Body of pancreas (tissue), 4 donors: ENCODE data around the gene TBC1D19.

Experiments used
- POLR2A ChIP-seq, 3 donors: fragments of 450-650 bp; IDR thresholded peaks; one replicate each; pipeline ENCODE4 v1.6.1; 2016; ENCODE audit warnings: antibody characterized with exemption in 3 of 3, mild to moderate bottlenecking in 2 of 3
- TF ChIP-seq, protein P1 (sequence below), 7 experiments: fragments of 450-650 bp in 4 of 7; fragments of 200-600 bp in 3 of 7; sonication (generic) in 3 of 7; IDR thresholded peaks; one replicate each; pipeline ENCODE4 v1.5.1; 2016 to 2019; ENCODE audit warnings: antibody characterized with exemption in 7 of 7

DNA sequence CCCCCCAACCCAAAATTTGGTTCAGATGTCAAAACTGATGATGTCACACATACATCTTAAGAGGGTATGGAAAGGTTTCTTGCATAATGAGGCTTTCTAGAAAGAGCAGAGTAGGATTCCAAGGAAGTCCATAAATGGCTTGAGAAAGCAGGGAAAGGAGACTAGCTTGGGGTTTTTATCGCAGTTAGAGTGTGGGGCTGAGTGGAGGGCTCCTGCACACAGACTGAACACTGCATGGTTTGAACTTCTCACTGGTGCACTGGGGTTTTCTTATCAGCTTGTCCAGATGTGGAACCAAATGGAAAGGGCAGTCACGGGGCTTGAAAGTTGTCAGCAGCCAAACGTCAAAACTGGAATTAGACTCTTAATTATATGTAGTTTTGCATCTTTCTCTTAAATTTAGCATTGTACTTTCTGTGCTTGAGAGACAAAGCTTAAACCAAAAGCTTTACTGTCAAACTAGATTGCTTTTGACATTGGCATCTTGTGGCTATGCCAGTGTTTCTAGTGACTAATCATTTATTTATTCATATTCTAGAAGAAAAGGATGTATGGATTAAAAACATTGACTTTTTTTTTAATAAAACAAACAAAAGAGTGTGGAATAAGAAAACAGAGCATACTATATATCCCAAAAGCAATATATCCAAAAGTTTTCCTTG, 198.4 kb downstream of the TBC1D19 start:
- TF ChIP-seq, protein P1, sequence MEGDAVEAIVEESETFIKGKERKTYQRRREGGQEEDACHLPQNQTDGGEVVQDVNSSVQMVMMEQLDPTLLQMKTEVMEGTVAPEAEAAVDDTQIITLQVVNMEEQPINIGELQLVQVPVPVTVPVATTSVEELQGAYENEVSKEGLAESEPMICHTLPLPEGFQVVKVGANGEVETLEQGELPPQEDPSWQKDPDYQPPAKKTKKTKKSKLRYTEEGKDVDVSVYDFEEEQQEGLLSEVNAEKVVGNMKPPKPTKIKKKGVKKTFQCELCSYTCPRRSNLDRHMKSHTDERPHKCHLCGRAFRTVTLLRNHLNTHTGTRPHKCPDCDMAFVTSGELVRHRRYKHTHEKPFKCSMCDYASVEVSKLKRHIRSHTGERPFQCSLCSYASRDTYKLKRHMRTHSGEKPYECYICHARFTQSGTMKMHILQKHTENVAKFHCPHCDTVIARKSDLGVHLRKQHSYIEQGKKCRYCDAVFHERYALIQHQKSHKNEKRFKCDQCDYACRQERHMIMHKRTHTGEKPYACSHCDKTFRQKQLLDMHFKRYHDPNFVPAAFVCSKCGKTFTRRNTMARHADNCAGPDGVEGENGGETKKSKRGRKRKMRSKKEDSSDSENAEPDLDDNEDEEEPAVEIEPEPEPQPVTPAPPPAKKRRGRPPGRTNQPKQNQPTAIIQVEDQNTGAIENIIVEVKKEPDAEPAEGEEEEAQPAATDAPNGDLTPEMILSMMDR (IDR thresholded peaks at IDR 0.05): no peak
- no peak for TF ChIP-seq POLR2A (IDR thresholded peaks at IDR 0.05)
